Liver (tissue), 3 donors: ENCODE data around the gene FBXW11.

Experiments used
- EGR1 ChIP-seq, 2 donors: IDR thresholded peaks; 2 replicates each; pipeline ENCODE4 v1.6.1; 2016 to 2018; ENCODE audit warnings: antibody characterized with exemption in 2 of 2, low read depth in 2 of 2
- FOXA1 ChIP-seq: IDR thresholded peaks from 2 replicates; pipeline ENCODE4 v1.6.1; 2016; ENCODE audit warnings: antibody characterized with exemption
- GABPA ChIP-seq, 2 donors: IDR thresholded peaks in 1 of 2; conservative IDR thresholded peaks in 1 of 2; 2 replicates each; pipeline ENCODE4 v1.6.1; 2016; ENCODE audit warnings: antibody characterized with exemption in 2 of 2, mild to moderate bottlenecking in 1 of 2, moderate library complexity in 1 of 2
- JUND ChIP-seq, 2 donors: IDR thresholded peaks; 2 replicates each; pipeline ENCODE4 v1.6.1; 2016; ENCODE audit warnings: antibody characterized with exemption in 2 of 2
- RAD21 ChIP-seq, 2 donors: IDR thresholded peaks; 2 replicates each; pipeline ENCODE4 v1.6.1; 2016; ENCODE audit warnings: antibody characterized with exemption in 2 of 2, mild to moderate bottlenecking in 2 of 2
- SP1 ChIP-seq: IDR thresholded peaks from 2 replicates; pipeline ENCODE4 v1.6.1; 2018; ENCODE audit warnings: antibody characterized with exemption, mild to moderate bottlenecking
- TAF1 ChIP-seq: conservative IDR thresholded peaks from 2 replicates; pipeline ENCODE4 v1.6.1; 2016; ENCODE audit warnings: antibody characterized with exemption, mild to moderate bottlenecking
- YY1 ChIP-seq: IDR thresholded peaks from 2 replicates; pipeline ENCODE4 v1.6.1; 2016; ENCODE audit warnings: antibody characterized with exemption, mild to moderate bottlenecking
- ZBTB33 ChIP-seq: IDR thresholded peaks from 2 replicates; pipeline ENCODE4 v1.6.1; 2016; ENCODE audit warnings: antibody characterized with exemption
- TF ChIP-seq, protein P1 (sequence below): fragments of 150-350 bp; IDR thresholded peaks from 2 replicates; pipeline ENCODE4 v1.5.1; 2017; ENCODE audit warnings: improper control_type of control experiment, low read depth, low read length; ENCODE audit not compliant: missing input control
- TF ChIP-seq, protein P2 (sequence below): IDR thresholded peaks from 2 replicates; pipeline ENCODE4 v1.6.1; 2016; ENCODE audit warnings: antibody characterized with exemption
- donor health status: healthy.
- donor health status: healthy.

DNA sequence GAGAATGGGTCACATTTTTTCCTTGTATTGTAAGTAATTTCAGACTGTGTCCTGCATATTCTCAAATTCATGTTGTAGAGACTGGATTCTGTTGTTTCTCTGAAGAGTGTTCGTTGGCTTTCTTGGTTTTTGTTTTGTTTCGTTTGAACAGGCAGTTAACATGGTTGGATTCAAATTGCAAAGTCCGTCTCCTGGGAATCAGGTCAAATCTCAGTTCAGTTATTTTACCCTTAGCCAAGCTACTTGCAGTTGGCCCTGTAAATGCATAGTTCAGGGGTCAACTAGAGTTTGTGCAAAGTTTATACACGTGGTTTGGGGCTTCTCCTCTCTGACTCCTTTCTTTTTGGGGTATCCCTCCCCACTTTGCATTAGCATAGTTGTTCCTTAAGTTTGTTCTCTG lies 21.7 kb upstream of the FBXW11 start:
- TF ChIP-seq, protein P1, sequence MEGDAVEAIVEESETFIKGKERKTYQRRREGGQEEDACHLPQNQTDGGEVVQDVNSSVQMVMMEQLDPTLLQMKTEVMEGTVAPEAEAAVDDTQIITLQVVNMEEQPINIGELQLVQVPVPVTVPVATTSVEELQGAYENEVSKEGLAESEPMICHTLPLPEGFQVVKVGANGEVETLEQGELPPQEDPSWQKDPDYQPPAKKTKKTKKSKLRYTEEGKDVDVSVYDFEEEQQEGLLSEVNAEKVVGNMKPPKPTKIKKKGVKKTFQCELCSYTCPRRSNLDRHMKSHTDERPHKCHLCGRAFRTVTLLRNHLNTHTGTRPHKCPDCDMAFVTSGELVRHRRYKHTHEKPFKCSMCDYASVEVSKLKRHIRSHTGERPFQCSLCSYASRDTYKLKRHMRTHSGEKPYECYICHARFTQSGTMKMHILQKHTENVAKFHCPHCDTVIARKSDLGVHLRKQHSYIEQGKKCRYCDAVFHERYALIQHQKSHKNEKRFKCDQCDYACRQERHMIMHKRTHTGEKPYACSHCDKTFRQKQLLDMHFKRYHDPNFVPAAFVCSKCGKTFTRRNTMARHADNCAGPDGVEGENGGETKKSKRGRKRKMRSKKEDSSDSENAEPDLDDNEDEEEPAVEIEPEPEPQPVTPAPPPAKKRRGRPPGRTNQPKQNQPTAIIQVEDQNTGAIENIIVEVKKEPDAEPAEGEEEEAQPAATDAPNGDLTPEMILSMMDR = no peak
- TF ChIP-seq EGR1 (IDR thresholded peaks at IDR 0.05; ENCODE audit: low read depth in 2 of 2) (no peak), FOXA1 (no peak), TAF1 (no peak), ZBTB33 (peak; percentile 13), YY1 (peak; percentile 58), SP1 (peak; percentile 68), RAD21 (IDR thresholded peaks at IDR 0.05) (peak in 1 of 2 donors; percentile 29), GABPA (IDR thresholded peaks at IDR 0.05 in 1 of 2, conservative IDR thresholded peaks at IDR 0.05 in 1 of 2) (no peak), JUND (IDR thresholded peaks at IDR 0.05) (peak; percentile 25 to 47)
- TF ChIP-seq, protein P2, sequence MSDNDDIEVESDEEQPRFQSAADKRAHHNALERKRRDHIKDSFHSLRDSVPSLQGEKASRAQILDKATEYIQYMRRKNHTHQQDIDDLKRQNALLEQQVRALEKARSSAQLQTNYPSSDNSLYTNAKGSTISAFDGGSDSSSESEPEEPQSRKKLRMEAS = peak; percentile 6
